ENCODE results near the gene DNAJC30.

DNAJC30 gene

GRCh38 chr7:73701357-73701995, 18.2 kb upstream of the DNAJC30 start:
- peak; percentile 79 for TF ChIP-seq CTCF (IDR thresholded peaks at IDR 0.05; ENCODE audit: low read depth, low read length, missing control alignments)
- H3K36me3 ChIP-seq (replicated peaks): peaks cover 82% of the 10 kb centered on the region
- in situ Hi-C loops (cut with HindIII; ENCODE audit: low pct_ligation_motif_present, low sequenced_read_pairs): no loop called here
- peak overlapping the region; percentile 40 for H3K27ac ChIP-seq
- no peak overlapping the region for H3K4me3 ChIP-seq (ENCODE audit: low read depth, low read length)
- peak; percentile 70 for DNase-seq
- no peaks in the 10 kb centered on the region for H3K27me3 ChIP-seq (replicated peaks)

DNA sequence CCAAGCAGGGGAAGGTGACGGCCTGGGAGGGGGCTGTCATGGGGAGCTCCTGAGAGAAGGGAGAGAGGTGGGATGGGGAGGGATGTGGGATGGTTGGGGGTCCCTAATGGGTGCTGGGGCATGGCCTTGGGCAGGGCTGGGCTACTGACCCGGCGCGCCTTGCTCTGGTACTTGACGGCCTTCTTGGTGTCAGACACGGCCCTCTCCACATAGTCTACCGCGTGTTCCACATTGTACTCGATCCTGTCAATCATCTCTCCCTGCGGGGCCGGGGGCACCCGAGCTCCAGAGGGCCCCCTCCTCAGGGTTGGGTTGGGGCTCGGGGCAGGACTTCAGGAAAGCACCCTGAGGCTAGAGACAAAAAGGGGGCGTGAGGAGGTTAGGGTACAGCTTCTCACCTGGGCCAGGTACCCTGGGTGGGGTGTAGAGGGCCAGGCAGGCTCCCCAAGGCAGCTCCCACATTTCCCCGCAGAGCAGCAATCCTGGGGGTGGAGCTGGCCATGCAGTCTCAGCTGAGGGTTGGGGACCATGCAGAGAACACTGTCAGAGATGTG, 17.4 kb upstream of the DNAJC30 start:
- no peak for TF ChIP-seq CTCF (IDR thresholded peaks at IDR 0.05; ENCODE audit: low read depth, low read length, missing control alignments)
- H3K36me3 ChIP-seq (replicated peaks): peaks cover 75% of the 10 kb centered on the region
- in situ Hi-C loops (cut with HindIII; ENCODE audit: low pct_ligation_motif_present, low sequenced_read_pairs): no loop called here
- H3K4me3 ChIP-seq (ENCODE audit: low read depth, low read length): no peak overlapping the region
- no peaks in the 10 kb centered on the region for H3K27me3 ChIP-seq (replicated peaks)
- no peak overlapping the region for H3K27ac ChIP-seq
- no peak for DNase-seq

DNA sequence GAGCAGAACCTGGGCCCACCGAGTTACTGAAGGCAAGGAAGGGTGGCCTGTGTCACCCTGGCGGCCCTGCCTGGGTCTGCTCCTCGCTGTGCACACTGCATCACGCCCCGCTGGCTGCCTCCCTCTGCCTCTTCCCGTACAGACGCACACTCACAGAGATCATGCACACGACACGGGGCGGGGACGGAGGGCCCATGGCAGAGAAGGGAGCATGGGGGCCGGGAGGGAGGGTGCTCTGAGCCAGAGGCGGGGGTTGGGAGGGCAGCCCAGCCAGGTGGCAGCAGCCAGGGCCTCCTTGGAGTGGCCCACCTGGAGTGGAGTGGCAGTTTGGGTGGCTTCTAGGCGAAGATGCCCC, 16.8 kb upstream of the DNAJC30 start:
- Histone ChIP-seq H3K27me3 (replicated peaks) (no peaks in the 10 kb centered on the region), H3K4me3 (ENCODE audit: low read depth, low read length) (no peak overlapping the region), H3K27ac (no peak overlapping the region), H3K36me3 (replicated peaks) (peaks cover 69% of the 10 kb centered on the region)
- in situ Hi-C loops (cut with HindIII; ENCODE audit: low pct_ligation_motif_present, low sequenced_read_pairs): no loop called here
- TF ChIP-seq CTCF (IDR thresholded peaks at IDR 0.05; ENCODE audit: low read depth, low read length, missing control alignments): no peak
- no peak for DNase-seq

DNA sequence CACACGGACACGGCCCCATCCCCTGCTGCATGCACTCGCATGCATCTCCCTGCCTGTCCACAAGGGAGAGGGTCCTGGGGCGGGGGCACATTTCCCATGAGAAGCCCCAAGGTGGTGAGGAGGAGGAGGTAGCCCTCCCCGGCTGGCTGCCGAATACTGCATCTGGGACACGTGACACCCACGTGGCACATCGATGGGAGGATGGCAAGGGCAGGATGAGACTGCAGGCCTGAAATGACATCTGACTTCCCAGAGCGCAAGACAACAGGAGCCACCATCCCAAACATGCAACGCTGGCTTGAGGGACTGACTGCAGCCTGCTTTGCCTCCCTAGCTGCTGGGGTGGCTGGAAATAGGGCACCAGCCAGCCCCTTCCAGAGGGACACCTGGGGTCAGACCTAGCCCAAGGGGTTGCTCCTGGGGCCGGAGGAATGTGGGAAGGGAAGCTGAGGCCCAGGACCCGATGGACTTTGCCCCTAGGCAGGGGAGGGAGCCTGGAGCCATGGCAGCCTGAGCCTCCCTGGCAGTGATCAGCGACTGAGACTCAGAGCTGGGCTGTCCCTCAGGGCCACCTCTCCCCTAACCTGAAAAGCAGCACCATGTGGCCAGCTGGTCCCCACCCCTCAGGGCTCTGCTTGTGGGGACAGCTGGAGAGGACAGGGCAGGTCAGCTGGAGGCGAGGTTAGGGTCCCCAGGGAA, 16.3 kb upstream of the DNAJC30 start:
- in situ Hi-C loops (cut with HindIII; ENCODE audit: low pct_ligation_motif_present, low sequenced_read_pairs): no loop called here
- Histone ChIP-seq H3K27ac (no peak overlapping the region), H3K36me3 (replicated peaks) (peaks cover 67% of the 10 kb centered on the region), H3K27me3 (replicated peaks) (no peaks in the 10 kb centered on the region), H3K4me3 (ENCODE audit: low read depth, low read length) (no peak overlapping the region)
- DNase-seq: no peak
- TF ChIP-seq CTCF (IDR thresholded peaks at IDR 0.05; ENCODE audit: low read depth, low read length, missing control alignments): no peak

GRCh38 chr7:73698410-73698809, 15.2 kb upstream of the DNAJC30 start:
- H3K36me3 ChIP-seq (replicated peaks): peaks cover 67% of the 10 kb centered on the region

More at GRCh38 chr7:73698410-73698809, 15.2 kb upstream of the DNAJC30 start:
- no peak for TF ChIP-seq CTCF (IDR thresholded peaks at IDR 0.05; ENCODE audit: low read depth, low read length, missing control alignments)
- in situ Hi-C loops (cut with HindIII; ENCODE audit: low pct_ligation_motif_present, low sequenced_read_pairs): no loop called here
- Histone ChIP-seq H3K27me3 (replicated peaks) (no peaks in the 10 kb centered on the region), H3K4me3 (ENCODE audit: low read depth, low read length) (no peak overlapping the region), H3K27ac (no peak overlapping the region)
- DNase-seq: no peak

Data from brain microvascular endothelial cell (primary cell).